ENCODE results near the gene SUMO2.

GRCh38 chr17:75154195-75155106 is 28.3 kb downstream of the SUMO2 start, which contains the start of gene JPT1:
- TF ChIP-seq CTCF (IDR thresholded peaks at IDR 0.05) (no peak), POLR2A (IDR thresholded peaks at IDR 0.05) (peak; percentile 87 to 99)
